SU-DHL-6 (cell line): ENCODE data around the gene ACOT4.
"Not testable (repeated sequence)": the region's sequence is repeated elsewhere in the genome, so short reads cannot be mapped to it uniquely, and the experiment has no call there.

Experiments
- H2AFZ ChIP-seq: fragments of 200-600 bp; sonication (generic); 2 replicates; pipeline ENCODE4 v1.6.1; 2014; ENCODE audit warnings: low read depth, mild to moderate bottlenecking, moderate library complexity, mixed read lengths, antibody characterized with exemption, low read length; ENCODE audit not compliant: severe bottlenecking
- H3F3A ChIP-seq: fragments of 200-600 bp; shearing (Covaris generic); 2 replicates; pipeline ENCODE4 v1.6.0; 2016; ENCODE audit warnings: antibody characterized with exemption, mild to moderate bottlenecking; ENCODE audit not compliant: insufficient read depth
- H3K27ac ChIP-seq: fragments of 200-600 bp; sonication (generic); 2 replicates; pipeline ENCODE4 v1.5.1; 2016; ENCODE audit warnings: low read depth, mild to moderate bottlenecking, low read length, moderate library complexity, mixed read lengths
- H3K27me3 ChIP-seq: fragments of 200-600 bp; sonication (generic), shearing (Covaris generic); 2 replicates; pipeline ENCODE4 v1.6.0; 2014; ENCODE audit warnings: mild to moderate bottlenecking, low read length
- H3K36me3 ChIP-seq: fragments of 200-600 bp; sonication (generic); 2 replicates; pipeline ENCODE4 v1.6.1; 2014; ENCODE audit warnings: mild to moderate bottlenecking, low read length, mixed read lengths
- H3K4me2 ChIP-seq: fragments of 300-600, 200-600 bp; shearing (Covaris generic), sonication (generic); 2 replicates; pipeline ENCODE4 v1.6.0; 2014; ENCODE audit warnings: low read length, low read depth, mild to moderate bottlenecking; ENCODE audit not compliant: poor library complexity, severe bottlenecking
- H3K4me3 ChIP-seq: fragments of 200-600 bp; sonication (generic); 2 replicates; pipeline ENCODE4 v1.5.1; 2014; ENCODE audit warnings: antibody characterized with exemption, low read length, mild to moderate bottlenecking, mixed read lengths; ENCODE audit not compliant: insufficient read depth, poor library complexity, severe bottlenecking
- H3K79me2 ChIP-seq: fragments of 200-600 bp; sonication (generic); 2 replicates; pipeline ENCODE4 v1.6.1; 2014; ENCODE audit warnings: mild to moderate bottlenecking, low read length, moderate library complexity; ENCODE audit not compliant: insufficient read depth
- H3K9ac ChIP-seq: fragments of 200-600 bp; sonication (generic); 2 replicates; pipeline ENCODE4 v1.7.0; 2014; ENCODE audit warnings: mild to moderate bottlenecking, low read length
- H3K9me2 ChIP-seq: fragments of 200-600 bp; sonication (generic); replicated peaks from 2 replicates; pipeline ENCODE4 v1.6.1; 2014; ENCODE audit warnings: low read length; ENCODE audit not compliant: insufficient read depth
- H3K9me3 ChIP-seq: fragments of 200-600 bp; sonication (generic); 2 replicates; pipeline ENCODE4 v1.6.1; 2014; ENCODE audit warnings: low read length, mixed read lengths; ENCODE audit not compliant: insufficient read depth
- H4K20me1 ChIP-seq: fragments of 200-600 bp; sonication (generic); 2 replicates; pipeline ENCODE4 v1.6.1; 2014; ENCODE audit warnings: low read depth, mild to moderate bottlenecking, antibody characterized with exemption, low read length, moderate library complexity, mixed read lengths
- EZH2phosphoT487 ChIP-seq: fragments of 200-600 bp; sonication (generic), shearing (Covaris generic); conservative IDR thresholded peaks from 2 replicates; pipeline ENCODE4 v1.6.1; 2018; ENCODE audit warnings: mild to moderate bottlenecking, antibody characterized with exemption, low read length, moderate library complexity, mixed read lengths
- TF ChIP-seq, protein P1 (sequence below): fragments of 200-600 bp; sonication (generic); IDR thresholded peaks from one replicate; pipeline ENCODE4 v1.5.1; 2017; ENCODE audit warnings: antibody characterized with exemption, mild to moderate bottlenecking, low read length, moderate library complexity; ENCODE audit not compliant: insufficient read depth, poor library complexity, severe bottlenecking

Gene ACOT4, protein sequence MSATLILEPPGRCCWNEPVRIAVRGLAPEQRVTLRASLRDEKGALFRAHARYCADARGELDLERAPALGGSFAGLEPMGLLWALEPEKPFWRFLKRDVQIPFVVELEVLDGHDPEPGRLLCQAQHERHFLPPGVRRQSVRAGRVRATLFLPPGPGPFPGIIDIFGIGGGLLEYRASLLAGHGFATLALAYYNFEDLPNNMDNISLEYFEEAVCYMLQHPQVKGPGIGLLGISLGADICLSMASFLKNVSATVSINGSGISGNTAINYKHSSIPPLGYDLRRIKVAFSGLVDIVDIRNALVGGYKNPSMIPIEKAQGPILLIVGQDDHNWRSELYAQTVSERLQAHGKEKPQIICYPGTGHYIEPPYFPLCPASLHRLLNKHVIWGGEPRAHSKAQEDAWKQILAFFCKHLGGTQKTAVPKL

DNA sequence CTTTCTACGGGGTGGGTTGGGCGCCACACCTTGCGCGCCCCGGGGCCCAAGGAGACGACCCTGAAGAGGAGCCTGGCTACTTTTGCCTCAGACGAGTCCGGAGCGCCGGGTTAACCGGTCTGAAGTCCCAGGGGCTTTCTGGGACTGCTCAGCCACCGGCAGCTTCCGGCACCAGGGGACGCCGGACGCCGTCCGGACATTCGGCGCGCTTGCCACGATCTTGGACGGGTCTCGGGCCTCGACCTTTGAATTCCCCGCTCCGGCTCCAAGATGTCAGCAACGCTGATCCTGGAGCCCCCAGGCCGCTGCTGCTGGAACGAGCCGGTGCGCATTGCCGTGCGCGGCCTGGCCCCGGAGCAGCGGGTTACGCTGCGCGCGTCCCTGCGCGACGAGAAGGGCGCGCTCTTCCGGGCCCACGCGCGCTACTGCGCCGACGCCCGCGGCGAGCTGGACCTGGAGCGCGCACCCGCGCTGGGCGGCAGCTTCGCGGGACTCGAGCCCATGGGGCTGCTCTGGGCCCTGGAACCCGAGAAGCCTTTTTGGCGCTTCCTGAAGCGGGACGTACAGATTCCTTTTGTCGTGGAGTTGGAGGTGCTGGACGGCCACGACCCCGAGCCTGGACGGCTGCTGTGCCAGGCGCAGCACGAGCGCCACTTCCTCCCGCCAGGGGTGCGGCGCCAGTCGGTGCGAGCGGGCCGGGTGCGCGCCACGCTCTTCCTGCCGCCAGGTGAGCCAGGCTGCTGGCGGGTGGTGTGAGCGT is at the start of gene ACOT4:
ACOT4 (plus strand) TSS at position 184 of the 760 bp plus-strand sequence; CDS start at position 271, 87 bp downstream.
- H3K9ac ChIP-seq: no peak within 1 kb of the TSS
- H2AFZ ChIP-seq: no peak within 1 kb of the TSS
- H3K9me2 ChIP-seq: no peaks in the 10 kb centered on the region
- H3F3A ChIP-seq: no peaks in the 10 kb centered on the region
- peak within 1 kb of the TSS; percentile 24 for H3K4me2 ChIP-seq
- H3K27me3 ChIP-seq: no peaks in the 10 kb centered on the region
- H4K20me1 ChIP-seq: no peaks in the 10 kb centered on the region
- H3K27ac ChIP-seq: no peak within 1 kb of the TSS
- H3K36me3 ChIP-seq: no peaks in the 10 kb centered on the region
- H3K4me3 ChIP-seq: no peak within 1 kb of the TSS
- TF ChIP-seq, protein P1, sequence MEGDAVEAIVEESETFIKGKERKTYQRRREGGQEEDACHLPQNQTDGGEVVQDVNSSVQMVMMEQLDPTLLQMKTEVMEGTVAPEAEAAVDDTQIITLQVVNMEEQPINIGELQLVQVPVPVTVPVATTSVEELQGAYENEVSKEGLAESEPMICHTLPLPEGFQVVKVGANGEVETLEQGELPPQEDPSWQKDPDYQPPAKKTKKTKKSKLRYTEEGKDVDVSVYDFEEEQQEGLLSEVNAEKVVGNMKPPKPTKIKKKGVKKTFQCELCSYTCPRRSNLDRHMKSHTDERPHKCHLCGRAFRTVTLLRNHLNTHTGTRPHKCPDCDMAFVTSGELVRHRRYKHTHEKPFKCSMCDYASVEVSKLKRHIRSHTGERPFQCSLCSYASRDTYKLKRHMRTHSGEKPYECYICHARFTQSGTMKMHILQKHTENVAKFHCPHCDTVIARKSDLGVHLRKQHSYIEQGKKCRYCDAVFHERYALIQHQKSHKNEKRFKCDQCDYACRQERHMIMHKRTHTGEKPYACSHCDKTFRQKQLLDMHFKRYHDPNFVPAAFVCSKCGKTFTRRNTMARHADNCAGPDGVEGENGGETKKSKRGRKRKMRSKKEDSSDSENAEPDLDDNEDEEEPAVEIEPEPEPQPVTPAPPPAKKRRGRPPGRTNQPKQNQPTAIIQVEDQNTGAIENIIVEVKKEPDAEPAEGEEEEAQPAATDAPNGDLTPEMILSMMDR: no peak
- no peak for TF ChIP-seq EZH2phosphoT487
- no peaks in the 10 kb centered on the region for H3K79me2 ChIP-seq
- no peaks in the 10 kb centered on the region for H3K9me3 ChIP-seq

DNA sequence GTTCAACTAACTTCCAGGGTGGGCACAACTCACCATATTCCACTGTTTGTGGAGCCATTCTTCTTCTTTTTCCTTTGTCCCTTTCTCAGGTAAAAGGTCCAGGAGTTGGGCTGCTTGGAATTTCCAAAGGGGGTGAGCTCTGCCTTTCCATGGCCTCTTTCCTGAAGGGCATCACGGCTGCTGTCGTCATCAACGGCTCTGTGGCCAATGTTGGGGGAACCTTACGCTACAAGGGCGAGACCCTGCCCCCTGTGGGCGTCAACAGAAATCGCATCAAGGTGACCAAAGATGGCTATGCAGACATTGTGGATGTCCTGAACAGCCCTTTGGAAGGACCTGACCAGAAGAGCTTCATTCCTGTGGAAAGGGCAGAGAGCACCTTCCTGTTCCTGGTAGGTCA is 48.7 kb upstream of the ACOT4 start:
- H3K79me2 ChIP-seq, H3K4me2 ChIP-seq, H2AFZ ChIP-seq: not testable (repeated sequence)

DNA sequence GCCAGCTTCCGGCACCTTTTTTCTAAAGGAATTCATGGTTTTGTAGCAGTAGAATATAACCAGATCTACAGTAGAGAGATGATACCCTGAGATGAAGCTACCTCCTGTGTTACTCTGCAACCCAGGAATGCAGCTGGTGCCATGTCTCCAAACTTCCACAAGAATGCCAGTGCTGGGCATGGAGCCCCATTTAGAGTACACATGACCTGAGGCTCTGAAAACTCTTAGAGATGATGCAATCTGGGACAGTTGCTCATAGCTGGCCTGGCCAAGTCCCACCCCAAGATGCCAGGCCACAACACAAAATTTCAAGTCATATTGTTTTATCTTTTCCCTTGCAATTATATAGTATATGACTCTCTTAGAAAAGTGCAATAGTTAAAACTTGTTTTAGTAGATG is 46.3 kb upstream of the ACOT4 start:
- H3K4me2 ChIP-seq, H3F3A ChIP-seq, H4K20me1 ChIP-seq, H3K79me2 ChIP-seq, H3K9ac ChIP-seq, H3K36me3 ChIP-seq, H3K9me2 ChIP-seq, H3K27me3 ChIP-seq, H3K27ac ChIP-seq, H2AFZ ChIP-seq, H3K9me3 ChIP-seq, H3K4me3 ChIP-seq: not testable (repeated sequence)

More for the DNA sequence above, 48.7 kb upstream of the ACOT4 start:
- not testable (repeated sequence) for H4K20me1 ChIP-seq, H3K4me3 ChIP-seq, H3K27ac ChIP-seq, H3K9me2 ChIP-seq, H3K27me3 ChIP-seq, H3K9ac ChIP-seq, H3K36me3 ChIP-seq, H3F3A ChIP-seq, H3K9me3 ChIP-seq

DNA sequence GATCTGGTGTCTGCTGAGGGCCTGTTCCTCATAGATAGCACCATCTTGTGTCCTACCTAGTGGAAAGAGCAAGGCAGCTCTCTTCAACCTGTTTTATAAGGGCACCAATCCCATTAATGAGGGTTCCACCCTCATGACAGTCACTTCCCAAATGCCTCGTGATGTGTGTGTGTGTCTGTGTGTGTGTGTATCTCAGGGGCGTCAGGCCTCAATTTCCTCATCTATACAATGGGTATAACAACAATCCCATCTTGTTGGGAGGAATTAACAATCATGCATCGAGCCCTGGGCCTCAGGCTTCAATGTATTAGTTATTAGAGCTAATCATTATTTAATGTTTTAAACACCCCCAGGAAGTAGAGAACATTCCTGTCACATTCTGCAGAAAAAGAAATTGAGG is 42.6 kb upstream of the ACOT4 start:
- H3K4me2 ChIP-seq, H3K9ac ChIP-seq, H3K9me3 ChIP-seq, H3K36me3 ChIP-seq, H3F3A ChIP-seq, H2AFZ ChIP-seq, H3K27ac ChIP-seq, H3K27me3 ChIP-seq, H4K20me1 ChIP-seq, H3K79me2 ChIP-seq, H3K4me3 ChIP-seq, H3K9me2 ChIP-seq: not testable (repeated sequence)

DNA sequence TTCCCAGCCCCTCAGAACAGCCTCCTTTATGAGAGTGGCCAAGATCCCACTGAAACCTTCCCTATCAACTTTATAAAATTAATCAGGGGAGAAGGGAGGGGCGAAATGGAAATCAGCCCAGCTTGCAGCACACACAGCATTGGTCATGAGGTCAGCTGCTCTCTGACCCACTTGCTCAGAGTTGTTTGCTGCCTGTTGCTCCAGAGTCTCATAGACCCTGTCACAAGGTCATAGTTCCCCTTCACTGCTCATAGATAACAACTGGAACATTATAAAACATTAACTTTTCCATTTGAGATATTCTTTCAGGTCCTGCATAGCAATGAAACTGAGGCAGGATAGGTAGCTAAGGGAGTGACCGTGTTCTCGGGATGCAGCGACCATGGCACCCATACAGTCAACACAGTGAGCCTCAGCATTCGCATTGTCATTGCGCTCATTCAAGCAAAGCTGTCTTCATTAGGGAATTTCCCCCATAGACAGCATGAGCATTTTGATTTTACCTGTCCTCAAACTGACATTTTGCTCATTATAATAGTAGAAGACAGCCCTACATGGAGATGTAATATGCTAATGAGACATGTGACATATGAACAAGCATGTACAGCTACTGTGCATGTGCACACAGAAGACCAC is 41.7 kb upstream of the ACOT4 start:
- not testable (repeated sequence) for H3K36me3 ChIP-seq, H2AFZ ChIP-seq, H3K79me2 ChIP-seq, H3K9me3 ChIP-seq, H4K20me1 ChIP-seq, H3K4me2 ChIP-seq, H3K9ac ChIP-seq, H3K4me3 ChIP-seq, H3F3A ChIP-seq, H3K27ac ChIP-seq, H3K9me2 ChIP-seq, H3K27me3 ChIP-seq
